Right lobe of liver (tissue), 4 donors: Measurements from ENCODE around the gene MYL3.

Experiments
- POLR2A ChIP-seq: fragments of 450-650 bp; IDR thresholded peaks from one replicate; pipeline ENCODE4 v1.6.1; 2017; ENCODE audit warnings: antibody characterized with exemption, mild to moderate bottlenecking
- TF ChIP-seq, protein P1 (sequence below), 4 donors: fragments of 200-600 bp in 3 of 4; fragments of 450-650 bp in 1 of 4; IDR thresholded peaks; one replicate each; pipeline versions ENCODE4 v1.5.1 to v1.8.0; 2016 to 2022; ENCODE audit warnings: antibody characterized with exemption in 4 of 4, mild to moderate bottlenecking in 2 of 4
- donor health status: DM: no; HTN: no; CAD: no.
- donor health status: DM: no; HTN: no; CAD: no.
- donor health status: DM: no; HTN: yes; CAD: no.

DNA sequence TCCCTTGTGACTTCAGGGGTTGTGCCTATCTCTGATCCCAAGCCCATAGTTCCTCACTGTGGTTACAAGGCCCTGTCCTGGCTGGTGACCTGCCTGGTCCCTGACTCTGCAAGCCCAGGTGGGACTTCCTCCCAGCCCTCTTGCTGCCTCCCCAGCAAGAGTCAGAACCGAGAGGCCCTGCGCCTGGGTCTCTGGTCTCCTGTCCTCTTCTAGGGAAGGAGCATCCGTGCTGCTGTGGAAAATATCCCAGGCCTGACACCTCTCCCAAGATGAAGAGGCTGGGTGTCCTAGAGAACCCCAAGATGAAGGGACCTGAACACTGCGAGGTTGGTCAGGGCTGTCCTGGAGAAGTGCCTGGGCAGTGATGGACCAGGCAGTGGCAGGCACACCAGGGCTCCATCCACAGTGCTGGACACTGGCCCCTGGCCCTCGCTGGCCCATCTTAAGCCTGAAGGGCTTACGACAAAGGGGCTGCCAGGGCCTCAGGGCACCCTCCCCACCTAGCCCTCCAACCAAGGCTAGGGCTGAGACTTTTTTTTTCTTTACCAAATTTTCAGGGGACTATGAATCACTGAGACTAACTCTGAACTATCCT is 47.0 kb upstream of the MYL3 start:
- TF ChIP-seq, protein P1, sequence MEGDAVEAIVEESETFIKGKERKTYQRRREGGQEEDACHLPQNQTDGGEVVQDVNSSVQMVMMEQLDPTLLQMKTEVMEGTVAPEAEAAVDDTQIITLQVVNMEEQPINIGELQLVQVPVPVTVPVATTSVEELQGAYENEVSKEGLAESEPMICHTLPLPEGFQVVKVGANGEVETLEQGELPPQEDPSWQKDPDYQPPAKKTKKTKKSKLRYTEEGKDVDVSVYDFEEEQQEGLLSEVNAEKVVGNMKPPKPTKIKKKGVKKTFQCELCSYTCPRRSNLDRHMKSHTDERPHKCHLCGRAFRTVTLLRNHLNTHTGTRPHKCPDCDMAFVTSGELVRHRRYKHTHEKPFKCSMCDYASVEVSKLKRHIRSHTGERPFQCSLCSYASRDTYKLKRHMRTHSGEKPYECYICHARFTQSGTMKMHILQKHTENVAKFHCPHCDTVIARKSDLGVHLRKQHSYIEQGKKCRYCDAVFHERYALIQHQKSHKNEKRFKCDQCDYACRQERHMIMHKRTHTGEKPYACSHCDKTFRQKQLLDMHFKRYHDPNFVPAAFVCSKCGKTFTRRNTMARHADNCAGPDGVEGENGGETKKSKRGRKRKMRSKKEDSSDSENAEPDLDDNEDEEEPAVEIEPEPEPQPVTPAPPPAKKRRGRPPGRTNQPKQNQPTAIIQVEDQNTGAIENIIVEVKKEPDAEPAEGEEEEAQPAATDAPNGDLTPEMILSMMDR (IDR thresholded peaks at IDR 0.05) = no peak
- no peak for TF ChIP-seq POLR2A
